Effector memory CD4-positive, alpha-beta T cell (primary cell): Measurements from ENCODE around the gene MICAL1.
A peak's percentile ranks its signal among the peaks of the same experiment; 100 is the strongest.

ENCODE experiments used
- DNase-seq, 3 donors: peaks; one replicate each; pipeline ENCODE4 v3.0.0-alpha.2; 2020
- H3K27ac ChIP-seq: 2 replicates; pipeline ENCODE4 v1.7.0; 2013; ENCODE audit warnings: mild to moderate bottlenecking, low read length, moderate library complexity; ENCODE audit not compliant: insufficient read depth, poor library complexity, severe bottlenecking
- H3K27me3 ChIP-seq: replicated peaks from 2 replicates; pipeline ENCODE4 v1.7.0; 2013; ENCODE audit warnings: mild to moderate bottlenecking, low read length; ENCODE audit not compliant: insufficient read depth, control insufficient read depth, poor library complexity, severe bottlenecking
- H3K36me3 ChIP-seq: 2 replicates; pipeline ENCODE4 v1.7.0; 2013; ENCODE audit warnings: mild to moderate bottlenecking, low read length, moderate library complexity; ENCODE audit not compliant: control insufficient read depth, insufficient read depth
- H3K4me1 ChIP-seq: 2 replicates; pipeline ENCODE4 v1.7.0; 2013; ENCODE audit warnings: low read length, mild to moderate bottlenecking; ENCODE audit not compliant: control insufficient read depth, insufficient read depth, poor library complexity, severe bottlenecking
- H3K4me3 ChIP-seq: 2 replicates; pipeline ENCODE4 v1.7.0; 2013; ENCODE audit warnings: low read length, low read depth, mild to moderate bottlenecking; ENCODE audit not compliant: insufficient read depth, poor library complexity, severe bottlenecking
- H3K9me3 ChIP-seq: 2 replicates; pipeline ENCODE4 v1.7.0; 2013; ENCODE audit warnings: mild to moderate bottlenecking, low read length, moderate library complexity; ENCODE audit not compliant: control insufficient read depth

The MICAL1 gene

DNA sequence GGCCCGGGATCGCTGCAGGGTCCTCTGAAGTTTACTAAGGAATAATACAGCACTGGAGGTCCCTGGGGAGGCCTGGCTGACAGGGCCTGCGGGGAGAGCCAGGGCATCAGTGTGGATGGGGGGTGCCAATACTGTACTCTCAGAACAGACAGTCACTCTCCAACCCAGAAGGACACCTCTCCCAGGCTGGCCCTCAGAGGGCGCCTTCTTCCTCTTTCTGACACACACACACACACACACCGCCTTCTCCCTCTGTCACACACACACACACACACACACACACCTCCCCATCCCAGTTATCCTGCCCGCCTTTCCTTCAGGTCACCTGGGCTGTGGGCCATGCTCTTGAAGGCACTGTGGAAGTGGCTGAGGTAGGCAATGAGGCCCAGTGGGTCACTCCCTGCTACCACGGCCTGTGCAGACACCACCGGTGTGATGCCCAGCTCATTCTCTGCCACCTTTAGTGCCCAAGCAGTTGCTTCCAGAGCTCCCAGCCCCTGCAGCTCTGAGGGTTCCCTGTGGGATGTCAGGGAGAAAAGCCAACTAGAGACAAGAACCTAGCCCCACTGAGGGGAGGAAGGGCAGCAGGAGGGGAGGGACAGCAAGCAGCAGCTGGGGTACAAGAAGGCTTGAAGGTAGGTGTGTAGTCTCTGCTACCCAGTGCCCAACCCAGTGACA is 7.6 kb downstream of the MICAL1 start:
- peaks cover 14% of the 10 kb centered on the region for H3K4me1 ChIP-seq
- no peaks in the 10 kb centered on the region for H3K27me3 ChIP-seq
- no peak for DNase-seq
- no peak overlapping the region for H3K4me3 ChIP-seq
- peaks cover 37% of the 10 kb centered on the region for H3K36me3 ChIP-seq
- no peak overlapping the region for H3K27ac ChIP-seq
- no peaks in the 10 kb centered on the region for H3K9me3 ChIP-seq

- DNase-seq = no peak
- Histone ChIP-seq H3K4me1 (peaks cover 14% of the 10 kb centered on the region), H3K27ac (no peak overlapping the region), H3K36me3 (peaks cover 32% of the 10 kb centered on the region), H3K27me3 (no peaks in the 10 kb centered on the region), H3K4me3 (no peak overlapping the region), H3K9me3 (no peaks in the 10 kb centered on the region)
Observed at GRCh38 chr6:109447087-109447486, 8.5 kb downstream of the MICAL1 start.

- Histone ChIP-seq H3K4me1 (peaks cover 18% of the 10 kb centered on the region), H3K4me3 (no peak overlapping the region), H3K36me3 (peaks cover 27% of the 10 kb centered on the region), H3K27me3 (no peaks in the 10 kb centered on the region), H3K9me3 (no peaks in the 10 kb centered on the region), H3K27ac (no peak overlapping the region)
- DNase-seq = no peak
Observed at GRCh38 chr6:109446541-109446940, 9.0 kb downstream of the MICAL1 start.

DNA sequence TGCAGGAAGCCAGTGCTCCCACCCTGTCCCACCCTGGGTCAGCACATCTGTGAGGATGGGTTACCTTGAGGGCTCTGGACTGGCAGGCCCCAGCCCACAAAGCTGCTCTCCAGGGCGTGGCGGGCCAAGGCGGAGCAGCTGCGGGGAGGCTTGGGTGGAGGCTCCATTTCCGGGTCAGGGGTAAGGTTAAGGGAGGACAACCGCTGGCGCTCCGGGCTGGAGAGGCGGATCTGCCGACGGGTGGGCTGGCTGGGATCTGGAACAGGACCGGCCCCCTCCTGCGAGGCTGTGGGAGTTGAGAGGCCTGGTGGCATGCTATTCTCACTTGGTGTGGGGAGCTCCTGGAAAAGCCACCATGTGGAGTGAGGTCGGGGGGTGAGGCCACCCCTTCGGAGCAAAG is 9.5 kb downstream of the MICAL1 start:
- H3K4me1 ChIP-seq = peaks cover 22% of the 10 kb centered on the region
- peaks cover 25% of the 10 kb centered on the region for H3K36me3 ChIP-seq
- no peak overlapping the region for H3K27ac ChIP-seq
- no peak overlapping the region for H3K4me3 ChIP-seq
- DNase-seq = no peak
- H3K27me3 ChIP-seq = no peaks in the 10 kb centered on the region
- H3K9me3 ChIP-seq = no peaks in the 10 kb centered on the region

- no peak for DNase-seq
- Histone ChIP-seq H3K27ac (no peak overlapping the region), H3K4me1 (peaks cover 20% of the 10 kb centered on the region), H3K27me3 (no peaks in the 10 kb centered on the region), H3K9me3 (no peaks in the 10 kb centered on the region), H3K36me3 (peaks cover 25% of the 10 kb centered on the region), H3K4me3 (no peak overlapping the region)
Observed at GRCh38 chr6:109445382-109445781, 10.2 kb downstream of the MICAL1 start.

DNA sequence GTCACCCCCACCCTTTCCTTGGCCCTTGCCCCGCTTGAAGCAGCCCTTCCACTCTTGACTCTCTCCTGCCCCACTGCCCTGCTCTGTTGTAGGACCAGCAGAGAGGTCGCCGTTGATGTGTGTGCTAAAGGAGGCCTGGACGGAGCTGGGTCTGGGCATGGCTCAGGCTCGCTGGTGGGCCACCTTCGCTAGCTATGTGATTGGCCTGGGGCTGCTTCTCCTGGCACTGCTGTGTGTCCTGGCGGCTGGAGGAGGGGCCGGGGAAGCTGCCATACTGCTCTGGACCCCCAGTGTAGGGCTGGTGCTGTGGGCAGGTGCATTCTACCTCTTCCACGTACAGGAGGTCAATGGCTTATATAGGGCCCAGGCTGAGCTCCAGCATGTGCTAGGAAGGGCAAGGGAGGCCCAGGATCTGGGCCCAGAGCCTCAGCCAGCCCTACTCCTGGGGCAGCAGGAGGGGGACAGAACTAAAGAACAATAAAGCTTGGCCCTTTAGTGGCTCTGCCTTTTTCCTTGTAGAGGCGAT is 12.1 kb downstream of the MICAL1 start:
- Histone ChIP-seq H3K27ac (peak overlapping the region; percentile 23), H3K4me3 (no peak overlapping the region), H3K4me1 (peaks cover 14% of the 10 kb centered on the region), H3K36me3 (peaks cover 25% of the 10 kb centered on the region), H3K27me3 (no peaks in the 10 kb centered on the region), H3K9me3 (no peaks in the 10 kb centered on the region)
- no peak for DNase-seq

GRCh38 chr6:109442393-109442924 is 13.1 kb downstream of the MICAL1 start:
- Histone ChIP-seq H3K27ac (no peak overlapping the region), H3K9me3 (no peaks in the 10 kb centered on the region), H3K4me3 (no peak overlapping the region), H3K36me3 (peaks cover 25% of the 10 kb centered on the region), H3K27me3 (no peaks in the 10 kb centered on the region), H3K4me1 (peaks cover 14% of the 10 kb centered on the region)
- no peak for DNase-seq

DNA sequence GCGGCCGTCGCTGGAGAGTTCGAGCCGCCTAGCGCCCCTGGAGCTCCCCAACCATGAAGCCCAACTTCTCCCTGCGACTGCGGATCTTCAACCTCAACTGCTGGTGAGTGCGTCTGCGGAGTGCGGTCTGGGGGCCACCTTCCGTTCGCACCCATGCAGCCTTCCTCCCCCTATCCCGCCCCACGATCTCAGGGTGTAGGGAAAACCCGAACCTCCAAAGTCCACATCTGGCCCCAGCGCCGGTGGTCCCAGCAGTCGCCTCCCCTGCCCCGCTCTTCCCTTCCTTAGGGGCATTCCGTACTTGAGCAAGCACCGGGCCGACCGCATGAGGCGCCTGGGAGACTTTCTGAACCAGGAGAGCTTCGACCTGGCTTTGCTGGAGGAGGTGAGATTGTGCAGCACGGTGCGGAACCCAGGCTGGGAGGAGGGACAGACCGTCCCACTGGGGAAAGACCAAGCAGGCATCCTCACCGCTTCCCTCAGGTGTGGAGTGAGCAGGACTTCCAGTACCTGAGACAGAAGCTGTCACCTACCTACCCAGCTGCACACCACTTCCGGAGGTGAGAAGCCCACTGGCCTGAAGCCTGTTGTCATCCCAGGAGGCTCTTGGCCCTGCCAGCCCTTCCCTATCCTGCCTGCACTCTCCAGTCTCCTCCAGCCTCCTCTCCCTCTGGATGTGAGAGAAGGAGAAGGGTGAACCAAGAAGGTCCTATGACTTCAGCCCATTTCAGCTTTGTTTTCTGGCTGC is 14.3 kb downstream of the MICAL1 start:
- DNase-seq = peak; percentile 44 to 48 (median 44)
- H3K4me1 ChIP-seq = peaks cover 14% of the 10 kb centered on the region
- H3K27me3 ChIP-seq = no peaks in the 10 kb centered on the region
- H3K9me3 ChIP-seq = no peaks in the 10 kb centered on the region
- peaks cover 23% of the 10 kb centered on the region for H3K36me3 ChIP-seq
- H3K4me3 ChIP-seq = peak overlapping the region; percentile 73
- H3K27ac ChIP-seq = peak overlapping the region; percentile 94

DNA sequence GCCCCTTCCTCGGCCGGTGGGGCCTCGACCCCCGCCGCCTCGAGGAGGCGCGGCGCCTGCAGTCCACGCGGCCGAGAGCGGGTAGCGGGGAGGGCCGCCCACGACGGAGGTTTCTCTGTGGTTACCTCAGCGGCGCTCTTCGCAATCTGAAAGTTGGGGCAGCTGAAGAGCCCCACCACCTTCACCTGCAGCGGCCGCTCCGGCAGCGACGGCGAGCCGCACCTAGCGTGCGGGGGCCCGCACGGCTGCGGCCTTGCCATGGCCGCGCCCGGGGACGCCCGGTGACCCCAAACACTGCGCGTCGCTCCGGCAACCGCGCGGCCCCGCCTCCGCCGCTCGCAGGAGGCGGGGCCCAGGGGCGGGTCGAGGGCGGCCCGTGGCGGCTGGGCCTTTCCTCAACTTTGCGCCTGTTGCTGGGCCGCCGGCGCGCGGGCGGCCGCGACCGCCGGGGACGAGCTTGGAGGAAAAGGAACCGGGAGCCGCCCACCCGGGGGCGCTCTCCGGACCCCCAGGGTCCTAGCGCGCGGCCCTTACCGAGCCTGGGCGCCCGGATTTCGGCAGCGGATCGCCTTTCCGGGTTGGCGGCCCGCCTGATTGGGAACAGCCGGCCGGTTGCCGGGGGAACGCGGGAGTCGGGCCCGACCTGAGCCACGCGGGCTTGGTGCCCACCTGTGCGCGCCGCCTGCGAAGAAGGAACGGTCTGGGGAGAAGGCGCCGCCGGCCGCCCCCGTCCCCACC is 15.1 kb downstream of the MICAL1 start, which contains the start of the genes PPIL6 and SMPD2:
Gene PPIL6, minus strand, starts transcription at position 298 of the 738 bp plus-strand sequence. Its CDS starts 38 bp downstream, at position 260.
Gene SMPD2, plus strand, starts transcription at position 394 of the 738 bp plus-strand sequence. CDS start 398 bp downstream, outside the sequence.
- no peaks in the 10 kb centered on the region for H3K27me3 ChIP-seq
- DNase-seq = peak; percentile 70 to 73 (median 71)
- peak within 1 kb of the TSS; percentile 73 for H3K4me3 ChIP-seq
- peaks cover 16% of the 10 kb centered on the region for H3K36me3 ChIP-seq
- H3K27ac ChIP-seq = peak within 1 kb of the TSS; percentile 94
- H3K9me3 ChIP-seq = no peaks in the 10 kb centered on the region
- peaks cover 14% of the 10 kb centered on the region for H3K4me1 ChIP-seq
